B cell (primary cell): ENCODE measurements around the gene HOXA3. TPM values are rescaled to one million over a fixed set of nuclear protein-coding genes. Genes with fewer than 3 reads are reported as not detected.
A peak's percentile ranks its signal among the peaks of the same experiment; 100 is the strongest.

Experiments used
- ATAC-seq: fragments of 200-7000 bp; cut with Tn5 transposase; one replicate; pipeline ENCODE4 v1.10.0; 2021; ENCODE audit warnings: low read depth, mild to moderate bottlenecking, moderate number of reproducible peaks, moderate library complexity
- CTCF ChIA-PET: fragments of 350-600 bp; sonication (Branson Sonifier 250); formaldehyde crosslinking; loops from one replicate; lab custom pipeline; 2021; ENCODE audit warnings: antibody characterized with exemption, inconsistent platforms; lab: Charles Lee
- POLR2A ChIA-PET: fragments of 350-600 bp; sonication (Branson Sonifier 250); formaldehyde crosslinking; loops from one replicate; lab custom pipeline; 2021; ENCODE audit warnings: antibody characterized with exemption; lab: Charles Lee
- DNase-seq: peaks from one replicate; pipeline ENCODE4 v3.0.0; 2013
- H2AFZ ChIP-seq: 2 replicates; pipeline ENCODE4 v1.6.1; 2012; ENCODE audit warnings: mild to moderate bottlenecking, low read depth, low read length; ENCODE audit not compliant: insufficient read depth, poor library complexity, severe bottlenecking
- H3K27ac ChIP-seq, 2 donors: 1 replicate in 1 of 2; 2 replicates in 1 of 2; pipeline ENCODE4 v1.5.1; 2012 to 2013; ENCODE audit warnings: low read length in 2 of 2, mild to moderate bottlenecking in 2 of 2, moderate library complexity in 1 of 2
- H3K27me3 ChIP-seq, 4 experiments: fragments of 200-600 bp in 1 of 4; sonication (generic) in 1 of 4; replicated peaks in 1 of 4; 1 replicate in 2 of 4; 2 replicates in 2 of 4; pipeline versions ENCODE4 v1.6.1 to v1.7.0; 2013 to 2016; ENCODE audit warnings: low read length in 3 of 4, mild to moderate bottlenecking in 2 of 4, mixed read lengths in 1 of 4, moderate library complexity in 1 of 4; ENCODE audit not compliant: insufficient read depth in 4 of 4, control insufficient read depth in 3 of 4; ENCODE audit errors: control extremely low read depth in 1 of 4
- H3K36me3 ChIP-seq, 2 experiments: replicated peaks in 1 of 2; 1 replicate in 1 of 2; 2 replicates in 1 of 2; pipeline versions ENCODE4 v1.6.1 to v1.7.1; 2013; ENCODE audit warnings: low read length in 1 of 2; ENCODE audit not compliant: insufficient read depth in 2 of 2, control insufficient read depth in 1 of 2; ENCODE audit errors: control extremely low read depth in 1 of 2, extremely low read depth in 1 of 2
- H3K4me1 ChIP-seq, 2 donors: fragments of 200-600 bp in 1 of 2; sonication (generic) in 1 of 2; 1 replicate in 1 of 2; 2 replicates in 1 of 2; pipeline versions ENCODE4 v1.5.1 to v1.6.1; 2013 to 2017; ENCODE audit warnings: low read length in 2 of 2; ENCODE audit not compliant: control insufficient read depth in 2 of 2, insufficient read depth in 2 of 2
- H3K4me2 ChIP-seq: replicated peaks from 2 replicates; pipeline ENCODE3; 2012; ENCODE audit warnings: mild to moderate bottlenecking, low read depth, low read length; ENCODE audit not compliant: poor library complexity, severe bottlenecking
- H3K4me3 ChIP-seq, 5 experiments: fragments of 200-600 bp in 1 of 5; sonication (generic) in 1 of 5; 1 replicate in 3 of 5; 2 replicates in 2 of 5; pipeline versions ENCODE4 v1.5.1 to v1.7.0; 2011 to 2016; ENCODE audit warnings: low read length in 4 of 5, mild to moderate bottlenecking in 4 of 5, low read depth in 2 of 5, control low read depth in 1 of 5, moderate library complexity in 1 of 5; ENCODE audit not compliant: insufficient read depth in 1 of 5; ENCODE audit errors: control extremely low read depth in 1 of 5, extremely low read depth in 1 of 5
- H3K79me2 ChIP-seq: fragments of 200-600 bp; sonication (generic); one replicate; pipeline ENCODE4 v1.6.0; 2016; ENCODE audit warnings: low read length; ENCODE audit not compliant: control insufficient read depth, insufficient read depth
- H3K9ac ChIP-seq: fragments of 200-600 bp; sonication (generic); 2 replicates; pipeline ENCODE4 v1.6.1; 2017; ENCODE audit warnings: mild to moderate bottlenecking, low read length, moderate library complexity
- H3K9me3 ChIP-seq, 3 donors: one replicate each; pipeline versions ENCODE4 v1.6.1 to v1.7.1; 2013; ENCODE audit warnings: low read length in 2 of 3; ENCODE audit not compliant: control insufficient read depth in 2 of 3, insufficient read depth in 1 of 3; ENCODE audit errors: control extremely low read depth in 1 of 3
- H4K20me1 ChIP-seq: 2 replicates; pipeline ENCODE4 v1.6.0; 2012; ENCODE audit warnings: mild to moderate bottlenecking, low read length; ENCODE audit not compliant: insufficient read depth, control insufficient read depth, poor library complexity, severe bottlenecking
- H3K27ac Mint-ChIP-seq: one replicate; pipeline ENCODE4 v1.8.0; 2021; ENCODE audit warnings: mixed read lengths
- H3K27me3 Mint-ChIP-seq: one replicate; pipeline ENCODE4 v1.8.0; 2021; ENCODE audit warnings: mixed read lengths
- H3K4me1 Mint-ChIP-seq: one replicate; pipeline ENCODE4 v1.8.0; 2021; ENCODE audit warnings: mixed read lengths
- H3K4me3 Mint-ChIP-seq: one replicate; pipeline ENCODE4 v1.8.0; 2021; ENCODE audit warnings: mixed read lengths
- H3K9me3 Mint-ChIP-seq: one replicate; pipeline ENCODE4 v1.8.0; 2022; ENCODE audit warnings: mixed read lengths; ENCODE audit not compliant: insufficient read depth
- CTCF ChIP-seq: fragments of 200-600 bp; IDR thresholded peaks from one replicate; pipeline ENCODE4 v1.8.0; 2022; ENCODE audit warnings: antibody characterized with exemption, mild to moderate bottlenecking
- EZH2 ChIP-seq: IDR thresholded peaks from 2 replicates; pipeline ENCODE4 v1.6.1; 2012; ENCODE audit warnings: borderline replicate concordance, low read depth, mild to moderate bottlenecking, moderate library complexity, low read length; ENCODE audit not compliant: insufficient read depth, poor library complexity, severe bottlenecking
- WGBS: methylation state at CpG from one replicate; pipeline ENCODE4 v1.1.5; 2013; ENCODE audit warnings: missing lambda C conversion rate; ENCODE audit not compliant: insufficient coverage; 5-methylcytosine and 5-hydroxymethylcytosine counted together
- intact Hi-C: fragments of 100-400 bp; cut with micrococcal nuclease; formaldehyde crosslinking; loops from one replicate; pipeline ENCODE4 v1.10.0; 2022
- polyA plus RNA-seq: library from polyadenylated mRNA; depleted of rRNA; stranded (reverse); fragments of >200 nt; gene quantifications from 2 replicates; pipeline ENCODE4 v1.2.3, GENCODE V29; 2012
- total RNA-seq, 2 donors: library from RNA; stranded (reverse); fragments of 120-200 nt in 1 of 2; gene quantifications; 1 replicate in 1 of 2; 2 replicates in 1 of 2; pipeline versions ENCODE4 v1.2.3 to v1.2.4, GENCODE V29; 2013 to 2022

Gene HOXA3
- total and polyA plus RNA-seq, 2 donors (not counting 1 experiment from before 2014, with no cell fraction given): 0.07 TPM; not detected in 1

GRCh38 chr7:27184337-27185012 lies 32.1 kb upstream of the HOXA3 start:
- Histone ChIP-seq H2AFZ (peak overlapping the region; percentile 36), H3K79me2 (no peaks in the 10 kb centered on the region), H4K20me1 (no peaks in the 10 kb centered on the region), H3K36me3 (no peaks in the 10 kb centered on the region), H3K4me2 (peak overlapping the region; percentile 71), H3K27ac (no peak overlapping the region), H3K4me3 (peak overlapping the region in 4 of 5 experiments; percentile 11 to 28 (median 19)), H3K27me3 (peaks cover 0 to 96% (median 79%) of the 10 kb centered on the region in 4 experiments), H3K9ac (peak overlapping the region; percentile 26), H3K9me3 (peaks cover 0 to 75% (median 9%) of the 10 kb centered on the region in 3 donors), H3K4me1 (peaks cover 55 to 69% of the 10 kb centered on the region in 2 donors)
- POLR2A ChIA-PET: no interaction called here
- Mint-ChIP-seq H3K9me3 (no peaks in the 10 kb centered on the region), H3K27me3 (peaks cover 75% of the 10 kb centered on the region), H3K4me1 (peaks cover 37% of the 10 kb centered on the region), H3K27ac (peak overlapping the region; percentile 77), H3K4me3 (peak overlapping the region; percentile 78)
- ATAC-seq: peak; percentile 23
- DNase-seq: peak; percentile 68
- intact Hi-C loops: loop anchor here (1.0 to 5.0 kb wide), 3 partner anchors 11 to 32 kb away; partner anchors contain the start of gene HOXA3
- CTCF ChIA-PET: interaction anchor here (1.5 to 3.1 kb wide), 2 partner anchors 15 to 24 kb away, joined by 9 to 11 read pairs; partner anchors contain the start of gene HOXA13
- TF ChIP-seq EZH2: peak; percentile 13
- TF ChIP-seq CTCF: no peak
- 3% methylated on average over 72 of the region's 72 CpGs for WGBS
